AG09309 (cell line): ENCODE results near the gene TMEM145.

ENCODE experiments used
- DNase-seq: peaks from one replicate; pipeline ENCODE4 v3.0.0-alpha.2; 2010; ENCODE audit warnings: low read depth
- H3K4me3 ChIP-seq: 2 replicates; pipeline ENCODE4 v1.5.1; 2011; ENCODE audit warnings: mild to moderate bottlenecking, low read depth, low read length, moderate library complexity; ENCODE audit not compliant: control insufficient read depth
- CTCF ChIP-seq: IDR thresholded peaks from 2 replicates; pipeline ENCODE4 v1.5.1; 2011; ENCODE audit warnings: mild to moderate bottlenecking, low read depth, low read length, inconsistent platforms; ENCODE audit not compliant: insufficient read depth, control insufficient read depth; ENCODE audit errors: missing control alignments

Gene TMEM145

GRCh38 chr19:42343344-42344110 is 30.4 kb downstream of the TMEM145 start:
- DNase-seq, result no peak
- no peak overlapping the region for H3K4me3 ChIP-seq
- TF ChIP-seq CTCF, result peak; percentile 22

- no peak overlapping the region for H3K4me3 ChIP-seq
- DNase-seq, result no peak
- no peak for TF ChIP-seq CTCF
Observed at GRCh38 chr19:42344336-42344893, 31.3 kb downstream of the TMEM145 start.

GRCh38 chr19:42345191-42345812 is 32.2 kb downstream of the TMEM145 start:
- no peak overlapping the region for H3K4me3 ChIP-seq
- DNase-seq, result peak; percentile 37
- TF ChIP-seq CTCF, result no peak

- no peak overlapping the region for H3K4me3 ChIP-seq
- no peak for DNase-seq
- no peak for TF ChIP-seq CTCF
Observed at GRCh38 chr19:42348211-42348610, 35.1 kb downstream of the TMEM145 start.

GRCh38 chr19:42349378-42350107 is 36.4 kb downstream of the TMEM145 start:
- no peak overlapping the region for H3K4me3 ChIP-seq
- no peak for TF ChIP-seq CTCF
- no peak for DNase-seq

- no peak overlapping the region for H3K4me3 ChIP-seq
- no peak for TF ChIP-seq CTCF
- no peak for DNase-seq
Observed at GRCh38 chr19:42350417-42350816, 37.3 kb downstream of the TMEM145 start.
